ENCODE results near the gene KIF16B. TPM values are rescaled to one million over a fixed set of nuclear protein-coding genes. Genes with fewer than 3 reads are reported as not detected.
"Not testable (repeated sequence)": the region's sequence is repeated elsewhere in the genome, so short reads cannot be mapped to it uniquely, and the experiment has no call there.

KIF16B gene
- total RNA-seq, 1 donor from 2014 or later: 9.1 TPM

DNA sequence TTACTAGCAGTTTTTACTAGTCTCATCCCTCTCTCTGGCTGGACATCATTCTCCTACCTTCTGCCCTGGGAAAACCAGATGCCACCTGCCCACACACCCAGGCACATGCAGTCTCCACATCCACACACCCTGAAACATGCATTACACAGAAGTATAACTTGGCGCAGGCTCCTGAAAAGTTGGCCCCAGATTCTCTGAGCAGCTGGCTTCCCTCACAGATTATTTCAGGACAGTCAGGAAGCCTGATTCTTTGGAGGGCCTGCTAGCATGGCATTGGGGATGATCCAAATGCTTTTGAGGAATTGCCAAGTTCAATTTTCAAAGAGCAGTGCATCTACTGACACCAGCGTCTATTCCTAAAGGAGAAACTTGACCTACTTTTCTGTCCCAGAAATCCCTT lies 27.8 kb upstream of the KIF16B start:
- H3K27me3 Mint-ChIP-seq: peaks cover 2% of the 10 kb centered on the region
- no peaks in the 10 kb centered on the region for H3K36me3 Mint-ChIP-seq (ENCODE audit: low read depth)
- no peak for ATAC-seq (ENCODE audit: low read depth)
- intact Hi-C loops (cut with micrococcal nuclease): no loop called here
- CTCF ChIA-PET: no interaction called here
- no peak for TF ChIP-seq CTCF (IDR thresholded peaks at IDR 0.05)
- no peak for DNase-seq
- POLR2A ChIA-PET: no interaction called here
- no peak overlapping the region for H3K27ac Mint-ChIP-seq
- H3K9me3 Mint-ChIP-seq: no peaks in the 10 kb centered on the region
- H3K4me3 Mint-ChIP-seq: no peak overlapping the region
- no peaks in the 10 kb centered on the region for H3K4me1 Mint-ChIP-seq

GRCh38 chr20:16599257-16599656 lies 26.0 kb upstream of the KIF16B start:
- Mint-ChIP-seq H3K27ac (no peak overlapping the region), H3K4me1 (no peaks in the 10 kb centered on the region), H3K4me3 (no peak overlapping the region), H3K27me3 (peaks cover 2% of the 10 kb centered on the region), H3K9me3 (no peaks in the 10 kb centered on the region), H3K36me3 (ENCODE audit: low read depth) (no peaks in the 10 kb centered on the region)
- no peak for ATAC-seq (ENCODE audit: low read depth)
- ChIA-PET CTCF (no interaction called here), POLR2A (no interaction called here)
- DNase-seq: no peak
- TF ChIP-seq CTCF (IDR thresholded peaks at IDR 0.05): no peak
- intact Hi-C loops (cut with micrococcal nuclease): no loop called here

GRCh38 chr20:16596991-16597390 lies 23.7 kb upstream of the KIF16B start:
- TF ChIP-seq CTCF (IDR thresholded peaks at IDR 0.05): no peak
- intact Hi-C loops (cut with micrococcal nuclease): no loop called here
- no peaks in the 10 kb centered on the region for H3K4me1 Mint-ChIP-seq
- no peaks in the 10 kb centered on the region for H3K9me3 Mint-ChIP-seq
- H3K36me3 Mint-ChIP-seq (ENCODE audit: low read depth): no peaks in the 10 kb centered on the region
- no peak overlapping the region for H3K4me3 Mint-ChIP-seq
- CTCF ChIA-PET: no interaction called here
- peaks cover 17% of the 10 kb centered on the region for H3K27me3 Mint-ChIP-seq
- H3K27ac Mint-ChIP-seq: no peak overlapping the region
- POLR2A ChIA-PET: no interaction called here
- ATAC-seq (ENCODE audit: low read depth): no peak
- DNase-seq: no peak

GRCh38 chr20:16596404-16596803 lies 23.2 kb upstream of the KIF16B start:
- DNase-seq; CTCF ChIA-PET; H3K27ac Mint-ChIP-seq; H3K9me3 Mint-ChIP-seq; intact Hi-C loops (cut with micrococcal nuclease); H3K36me3 Mint-ChIP-seq (ENCODE audit: low read depth); ATAC-seq (ENCODE audit: low read depth); H3K4me3 Mint-ChIP-seq; POLR2A ChIA-PET; H3K4me1 Mint-ChIP-seq: not testable (repeated sequence)
- H3K27me3 Mint-ChIP-seq: peaks cover 15% of the 10 kb centered on the region

- Mint-ChIP-seq H3K27ac (no peak overlapping the region), H3K36me3 (ENCODE audit: low read depth) (no peaks in the 10 kb centered on the region), H3K9me3 (no peaks in the 10 kb centered on the region), H3K4me3 (no peak overlapping the region), H3K27me3 (peaks cover 19% of the 10 kb centered on the region), H3K4me1 (no peaks in the 10 kb centered on the region)
- ChIA-PET POLR2A (no interaction called here), CTCF (no interaction called here)
- ATAC-seq (ENCODE audit: low read depth) (no peak), DNase-seq (no peak)
- intact Hi-C loops (cut with micrococcal nuclease): no loop called here
- TF ChIP-seq CTCF (IDR thresholded peaks at IDR 0.05): no peak
Measured at GRCh38 chr20:16595376-16595775, 22.1 kb upstream of the KIF16B start.

DNA sequence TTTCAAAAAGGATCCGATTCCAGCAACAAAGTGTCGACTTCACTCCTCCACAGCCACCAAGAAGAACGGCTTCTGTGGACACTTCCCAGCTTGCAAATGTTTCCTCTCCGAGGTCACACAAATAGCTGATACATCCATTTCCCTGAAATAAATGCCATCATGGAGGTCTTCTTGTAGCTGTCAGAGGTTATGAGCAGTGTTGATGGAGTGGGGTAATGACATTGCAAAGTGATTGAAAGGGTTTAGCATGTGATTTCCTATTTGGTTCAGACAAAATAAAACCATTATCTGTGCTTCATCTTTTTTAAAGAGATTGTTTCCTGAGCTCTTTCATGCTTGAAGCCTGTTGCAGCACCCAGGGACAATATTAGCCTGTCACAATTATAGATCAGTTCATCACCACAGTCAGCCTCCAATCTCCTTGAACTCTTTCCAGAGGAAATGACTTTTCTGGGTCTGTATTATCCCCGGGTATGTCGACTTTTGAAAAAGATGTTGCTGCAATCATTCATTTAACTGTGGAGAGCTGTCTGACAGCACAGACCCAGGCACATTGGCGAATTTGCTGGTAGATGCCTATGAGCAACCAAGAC lies 16.9 kb upstream of the KIF16B start:
- no peak overlapping the region for H3K27ac Mint-ChIP-seq
- ChIA-PET CTCF (no interaction called here), POLR2A (no interaction called here)
- H3K4me1 Mint-ChIP-seq: no peaks in the 10 kb centered on the region
- H3K27me3 Mint-ChIP-seq: peaks cover 38% of the 10 kb centered on the region
- intact Hi-C loops (cut with micrococcal nuclease): no loop called here
- TF ChIP-seq CTCF (IDR thresholded peaks at IDR 0.05): no peak
- no peak for DNase-seq
- no peak for ATAC-seq (ENCODE audit: low read depth)
- H3K4me3 Mint-ChIP-seq: no peak overlapping the region
- no peaks in the 10 kb centered on the region for H3K36me3 Mint-ChIP-seq (ENCODE audit: low read depth)
- no peaks in the 10 kb centered on the region for H3K9me3 Mint-ChIP-seq

All from activated B cell treated with CpG ODN at 0.5 μM for 24 hours (primary cell).